Fibroblast of mammary gland (primary cell): ENCODE data around the gene C1orf159.

Experiments
- DNase-seq: peaks from one replicate; pipeline ENCODE4 v3.0.0-alpha.2; 2010; ENCODE audit warnings: low read depth
- H3K4me3 ChIP-seq: 2 replicates; pipeline ENCODE4 v1.5.1; 2011; ENCODE audit warnings: low read depth, mild to moderate bottlenecking, low read length, moderate library complexity; ENCODE audit not compliant: control insufficient read depth
- TF ChIP-seq, protein P1 (sequence below): conservative IDR thresholded peaks from 2 replicates; pipeline ENCODE4 v1.5.1; 2011; ENCODE audit warnings: low read depth, low read length, inconsistent platforms; ENCODE audit not compliant: control insufficient read depth, insufficient read depth

C1orf159 gene

DNA sequence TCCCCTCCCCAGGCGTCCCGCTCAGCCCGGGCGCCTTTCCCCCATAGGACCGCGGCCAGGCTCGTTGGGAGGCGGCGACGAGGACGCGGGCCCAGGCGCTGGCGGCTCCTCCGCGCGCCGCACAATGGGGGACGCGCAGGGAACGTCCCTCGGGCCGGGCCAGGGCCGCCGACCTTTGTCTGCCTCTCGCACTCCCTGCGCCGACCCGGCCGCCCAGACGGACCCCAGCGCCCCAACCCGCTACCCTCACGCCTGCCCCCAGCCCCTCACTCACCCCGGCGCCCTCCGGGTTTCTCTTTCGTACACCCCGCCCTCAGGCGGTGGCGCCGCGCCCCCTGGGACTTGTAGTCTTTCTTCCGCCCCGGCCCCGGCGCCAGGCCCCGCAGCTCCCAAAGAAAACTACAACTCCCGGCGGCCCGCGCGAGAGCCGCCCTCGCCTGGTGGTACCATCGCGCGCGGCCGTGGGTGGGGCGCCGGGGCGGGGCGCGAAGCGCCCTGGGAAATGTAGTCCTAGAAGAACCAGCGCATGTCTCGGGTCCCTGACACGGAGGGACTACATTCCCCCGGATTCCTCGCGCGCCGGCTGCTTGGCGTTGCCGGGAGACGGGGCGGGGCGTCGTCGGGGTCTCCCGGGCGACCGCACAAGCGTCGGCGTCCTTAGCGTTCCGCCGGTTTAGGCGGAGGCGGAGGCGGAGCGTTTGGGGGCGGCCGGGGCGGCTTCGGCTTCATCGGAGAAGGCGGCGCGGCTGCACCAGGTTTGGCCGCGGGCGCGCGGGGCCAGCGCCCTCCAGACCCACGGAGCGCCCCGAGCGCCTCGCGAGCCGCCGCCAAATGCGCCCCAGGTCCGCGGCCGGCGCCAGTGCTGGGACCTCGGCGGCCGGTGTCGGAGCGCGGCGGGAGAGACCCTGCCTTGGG is at the start of gene C1orf159:
Gene C1orf159, minus strand, starts transcription at position 304 of the 915 bp plus-strand sequence. CDS start 24,546 bp downstream, outside the sequence.
- TF ChIP-seq, protein P1, sequence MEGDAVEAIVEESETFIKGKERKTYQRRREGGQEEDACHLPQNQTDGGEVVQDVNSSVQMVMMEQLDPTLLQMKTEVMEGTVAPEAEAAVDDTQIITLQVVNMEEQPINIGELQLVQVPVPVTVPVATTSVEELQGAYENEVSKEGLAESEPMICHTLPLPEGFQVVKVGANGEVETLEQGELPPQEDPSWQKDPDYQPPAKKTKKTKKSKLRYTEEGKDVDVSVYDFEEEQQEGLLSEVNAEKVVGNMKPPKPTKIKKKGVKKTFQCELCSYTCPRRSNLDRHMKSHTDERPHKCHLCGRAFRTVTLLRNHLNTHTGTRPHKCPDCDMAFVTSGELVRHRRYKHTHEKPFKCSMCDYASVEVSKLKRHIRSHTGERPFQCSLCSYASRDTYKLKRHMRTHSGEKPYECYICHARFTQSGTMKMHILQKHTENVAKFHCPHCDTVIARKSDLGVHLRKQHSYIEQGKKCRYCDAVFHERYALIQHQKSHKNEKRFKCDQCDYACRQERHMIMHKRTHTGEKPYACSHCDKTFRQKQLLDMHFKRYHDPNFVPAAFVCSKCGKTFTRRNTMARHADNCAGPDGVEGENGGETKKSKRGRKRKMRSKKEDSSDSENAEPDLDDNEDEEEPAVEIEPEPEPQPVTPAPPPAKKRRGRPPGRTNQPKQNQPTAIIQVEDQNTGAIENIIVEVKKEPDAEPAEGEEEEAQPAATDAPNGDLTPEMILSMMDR, result no peak
- peak within 1 kb of the TSS; percentile 61 for H3K4me3 ChIP-seq
- DNase-seq, result peak; percentile 96

- no peak for DNase-seq
- TF ChIP-seq, protein P1, result no peak
Observed at GRCh38 chr1:1165485-1165884, 49.6 kb upstream of the C1orf159 start.

GRCh38 chr1:1164701-1165451 is 49.0 kb upstream of the C1orf159 start:
- H3K4me3 ChIP-seq, result no peak overlapping the region
- no peak for DNase-seq
- TF ChIP-seq, protein P1, result no peak

More at GRCh38 chr1:1165485-1165884, 49.6 kb upstream of the C1orf159 start:
- H3K4me3 ChIP-seq, result no peak overlapping the region

DNA sequence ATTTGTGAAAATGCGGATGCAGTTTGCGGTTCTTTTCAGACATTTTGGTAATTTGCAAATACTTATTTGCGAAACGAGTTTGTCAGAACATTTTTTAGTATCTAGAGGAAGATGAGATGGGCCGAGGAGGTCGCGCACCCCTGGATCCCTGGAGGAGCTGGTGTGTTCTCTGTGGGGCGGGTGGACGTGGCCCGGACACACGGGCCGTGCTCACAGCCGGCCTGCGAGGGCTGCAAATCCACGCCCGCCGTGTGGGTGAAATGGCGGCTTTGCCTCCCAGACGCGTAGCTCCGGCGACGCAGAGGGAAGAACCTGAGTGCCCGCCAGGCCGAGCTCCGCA is 48.4 kb upstream of the C1orf159 start:
- no peak overlapping the region for H3K4me3 ChIP-seq
- no peak for DNase-seq
- TF ChIP-seq, protein P1, result no peak

DNA sequence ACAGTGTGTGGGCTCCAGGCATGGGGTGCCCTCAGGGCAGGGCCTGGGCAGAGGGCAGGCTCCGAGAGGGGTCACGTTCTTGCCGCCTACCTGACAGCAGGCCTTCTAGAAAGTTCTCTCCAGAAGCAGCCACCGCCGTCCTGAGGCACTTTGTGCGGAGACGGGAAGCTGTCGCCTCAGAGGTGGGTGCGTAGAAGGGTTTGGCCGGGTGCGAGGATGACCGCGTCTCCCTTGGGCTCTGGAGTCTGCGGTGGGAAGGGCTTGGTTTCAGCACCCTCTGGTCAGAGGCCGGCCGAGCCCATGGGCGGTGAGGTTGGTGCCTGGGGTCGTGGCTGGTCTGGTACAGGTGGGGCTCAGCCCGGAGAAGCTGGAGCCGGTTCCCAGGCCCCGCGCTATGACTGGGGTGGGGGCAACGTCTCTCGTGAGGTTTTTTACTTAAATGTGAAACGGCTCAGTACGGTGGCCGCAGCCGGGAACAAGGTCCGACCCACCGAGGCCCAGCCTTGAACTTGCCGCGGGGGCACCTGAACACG is 47.7 kb upstream of the C1orf159 start:
- DNase-seq, result no peak
- no peak overlapping the region for H3K4me3 ChIP-seq
- TF ChIP-seq, protein P1, result no peak

DNA sequence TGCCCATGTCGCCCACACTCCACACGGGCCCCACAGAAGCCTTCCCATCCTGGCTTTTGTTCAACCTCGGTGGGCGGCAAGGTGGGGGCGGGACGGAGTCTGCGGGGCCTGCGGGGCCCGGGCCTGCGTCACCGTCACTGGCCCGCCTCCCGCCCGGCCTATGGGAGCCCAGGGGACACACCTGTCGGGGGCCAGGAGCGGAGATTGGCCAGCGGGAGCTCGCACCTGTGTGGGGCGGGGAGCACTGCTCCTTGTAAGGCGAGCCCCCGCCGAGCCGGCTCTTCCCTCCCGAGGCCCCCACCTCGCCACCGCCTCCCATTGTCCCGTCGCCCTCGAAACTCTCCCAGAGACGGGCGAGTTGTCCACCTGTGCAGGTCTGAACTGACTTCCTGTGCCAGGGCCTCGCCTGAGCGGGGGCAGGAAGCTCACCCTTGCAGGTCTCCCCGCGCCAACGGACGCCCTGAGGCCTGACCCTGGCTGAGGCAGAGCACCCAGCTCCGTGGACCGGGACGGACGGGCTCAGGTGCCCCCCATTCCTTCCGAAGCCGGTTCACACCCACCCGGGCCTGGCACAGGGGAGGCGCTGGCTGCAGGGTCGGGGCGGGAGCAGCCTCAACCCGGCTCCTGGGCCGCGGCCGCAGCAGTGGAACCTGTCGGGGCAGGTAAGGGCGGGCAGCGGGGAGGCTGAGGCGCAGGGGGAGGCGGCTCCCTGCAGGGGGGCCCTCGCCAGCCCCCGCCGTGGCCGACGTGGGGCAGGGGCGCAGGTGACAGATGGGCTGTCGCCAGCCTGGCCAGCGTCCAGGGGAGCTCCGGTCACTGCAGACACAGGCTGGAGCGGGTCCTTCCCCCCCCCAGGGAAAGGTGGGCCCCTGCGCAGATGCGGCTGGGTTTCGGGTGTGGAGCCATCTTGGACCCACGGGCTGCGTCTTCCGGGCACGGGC is 47.0 kb upstream of the C1orf159 start:
- TF ChIP-seq, protein P1, result no peak
- no peak for DNase-seq
- no peak overlapping the region for H3K4me3 ChIP-seq
